Measurements from ENCODE around the gene NRCAM.

NRCAM gene

GRCh38 chr7:108149119-108149518 is 307.1 kb downstream of the NRCAM start:
- no peaks in the 10 kb centered on the region for H3K9me3 ChIP-seq (ENCODE audit: control insufficient read depth, insufficient read depth, low read depth, low read length)
- no peak overlapping the region for H3K4me3 ChIP-seq (ENCODE audit: low read depth, low read length)
- peaks cover 8% of the 10 kb centered on the region for H3K4me1 ChIP-seq (ENCODE audit: control insufficient read depth, insufficient read depth, low read length)
- no peaks in the 10 kb centered on the region for H3K27me3 ChIP-seq (ENCODE audit: control insufficient read depth, insufficient read depth, low read length)
- no peak overlapping the region for H3K27ac ChIP-seq (ENCODE audit: low read depth, low read length)
- no peaks in the 10 kb centered on the region for H3K36me3 ChIP-seq (ENCODE audit: control insufficient read depth, insufficient read depth, low read length)
- no peak overlapping the region for H3K9ac ChIP-seq (ENCODE audit: low read length)

- H3K27ac ChIP-seq (ENCODE audit: low read depth, low read length): no peak overlapping the region
- no peaks in the 10 kb centered on the region for H3K27me3 ChIP-seq (ENCODE audit: control insufficient read depth, insufficient read depth, low read length)
- no peaks in the 10 kb centered on the region for H3K36me3 ChIP-seq (ENCODE audit: control insufficient read depth, insufficient read depth, low read length)
- no peaks in the 10 kb centered on the region for H3K9me3 ChIP-seq (ENCODE audit: control insufficient read depth, insufficient read depth, low read depth, low read length)
- H3K9ac ChIP-seq (ENCODE audit: low read length): no peak overlapping the region
- H3K4me3 ChIP-seq (ENCODE audit: low read depth, low read length): no peak overlapping the region
- H3K4me1 ChIP-seq (ENCODE audit: control insufficient read depth, insufficient read depth, low read length): peaks cover 6% of the 10 kb centered on the region
Measured at GRCh38 chr7:108147031-108147563, 309.1 kb downstream of the NRCAM start.

DNA sequence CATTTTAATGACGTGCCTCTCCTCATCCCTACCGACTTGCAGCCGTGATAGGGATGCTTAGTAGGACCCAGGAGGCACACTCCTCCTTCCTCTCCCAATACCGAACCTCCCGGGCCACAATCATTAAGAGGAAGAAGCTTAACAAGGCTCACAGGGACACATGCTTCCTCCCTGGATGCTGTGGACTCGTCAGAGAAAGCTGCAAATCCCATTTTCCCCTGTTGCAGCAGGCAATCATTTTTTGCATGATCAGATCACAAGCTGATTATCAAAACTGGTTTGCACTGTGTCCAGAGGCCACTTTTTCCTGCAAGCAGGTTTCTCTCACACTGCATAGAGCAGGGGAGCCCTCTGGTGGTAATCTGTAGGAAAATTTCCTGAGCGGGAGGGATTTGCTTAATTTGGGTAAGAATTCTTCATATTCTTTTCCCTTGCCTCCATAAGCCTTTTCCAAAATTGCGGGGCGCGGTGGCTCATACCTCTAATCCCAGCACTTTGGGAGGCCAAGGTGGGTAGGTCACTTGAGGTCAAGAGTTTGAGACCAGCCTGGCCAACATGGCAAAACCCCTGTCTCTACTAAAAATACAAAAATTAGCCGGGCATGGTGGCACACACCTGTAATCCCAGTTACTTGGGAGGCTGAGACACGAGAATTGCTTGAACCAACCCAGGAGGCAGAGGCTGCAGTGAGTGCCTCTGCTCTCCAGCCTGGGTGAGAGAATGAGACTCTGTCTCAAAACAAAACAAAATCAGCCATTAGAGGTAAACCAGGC is 310.0 kb downstream of the NRCAM start:
- Histone ChIP-seq H3K4me1 (ENCODE audit: control insufficient read depth, insufficient read depth, low read length) (peaks cover 8% of the 10 kb centered on the region), H3K4me3 (ENCODE audit: low read depth, low read length) (peak overlapping the region; percentile 64), H3K27me3 (ENCODE audit: control insufficient read depth, insufficient read depth, low read length) (no peaks in the 10 kb centered on the region), H3K36me3 (ENCODE audit: control insufficient read depth, insufficient read depth, low read length) (no peaks in the 10 kb centered on the region), H3K9ac (ENCODE audit: low read length) (peak overlapping the region; percentile 57), H3K9me3 (ENCODE audit: control insufficient read depth, insufficient read depth, low read depth, low read length) (no peaks in the 10 kb centered on the region), H3K27ac (ENCODE audit: low read depth, low read length) (no peak overlapping the region)

DNA sequence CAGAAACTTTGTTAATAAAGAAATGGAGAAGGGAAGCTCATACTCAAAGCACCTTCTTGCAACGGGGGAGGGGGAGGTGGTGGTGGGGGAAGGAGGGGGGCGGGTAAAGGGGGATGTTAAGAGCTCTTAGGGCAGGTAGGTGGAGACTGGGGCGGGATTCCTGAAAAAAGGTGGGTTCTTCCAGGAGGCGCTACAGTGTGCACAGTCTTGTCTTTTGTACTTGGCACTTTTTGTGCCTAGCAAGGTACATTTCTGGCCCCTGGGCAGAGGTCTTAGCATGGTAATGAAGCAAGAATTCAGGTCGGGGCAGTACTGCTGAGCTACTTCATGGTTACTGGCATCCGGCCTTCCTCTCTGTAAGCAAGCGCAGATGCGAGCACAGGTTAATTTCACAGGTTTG is 310.8 kb downstream of the NRCAM start:
- Histone ChIP-seq H3K4me3 (ENCODE audit: low read depth, low read length) (peak overlapping the region; percentile 64; the same call in 1 of the 2 replicates), H3K27me3 (ENCODE audit: control insufficient read depth, insufficient read depth, low read length) (no peaks in the 10 kb centered on the region), H3K9ac (ENCODE audit: low read length) (no peak overlapping the region), H3K27ac (ENCODE audit: low read depth, low read length) (no peak overlapping the region), H3K9me3 (ENCODE audit: control insufficient read depth, insufficient read depth, low read depth, low read length) (no peaks in the 10 kb centered on the region), H3K4me1 (ENCODE audit: control insufficient read depth, insufficient read depth, low read length) (peaks cover 8% of the 10 kb centered on the region), H3K36me3 (ENCODE audit: control insufficient read depth, insufficient read depth, low read length) (no peaks in the 10 kb centered on the region)

GRCh38 chr7:108144931-108145330 is 311.3 kb downstream of the NRCAM start:
- H3K4me1 ChIP-seq (ENCODE audit: control insufficient read depth, insufficient read depth, low read length): peaks cover 8% of the 10 kb centered on the region
- no peaks in the 10 kb centered on the region for H3K27me3 ChIP-seq (ENCODE audit: control insufficient read depth, insufficient read depth, low read length)
- H3K4me3 ChIP-seq (ENCODE audit: low read depth, low read length): no peak overlapping the region
- no peak overlapping the region for H3K9ac ChIP-seq (ENCODE audit: low read length)
- no peaks in the 10 kb centered on the region for H3K36me3 ChIP-seq (ENCODE audit: control insufficient read depth, insufficient read depth, low read length)
- H3K27ac ChIP-seq (ENCODE audit: low read depth, low read length): no peak overlapping the region
- H3K9me3 ChIP-seq (ENCODE audit: control insufficient read depth, insufficient read depth, low read depth, low read length): no peaks in the 10 kb centered on the region

DNA sequence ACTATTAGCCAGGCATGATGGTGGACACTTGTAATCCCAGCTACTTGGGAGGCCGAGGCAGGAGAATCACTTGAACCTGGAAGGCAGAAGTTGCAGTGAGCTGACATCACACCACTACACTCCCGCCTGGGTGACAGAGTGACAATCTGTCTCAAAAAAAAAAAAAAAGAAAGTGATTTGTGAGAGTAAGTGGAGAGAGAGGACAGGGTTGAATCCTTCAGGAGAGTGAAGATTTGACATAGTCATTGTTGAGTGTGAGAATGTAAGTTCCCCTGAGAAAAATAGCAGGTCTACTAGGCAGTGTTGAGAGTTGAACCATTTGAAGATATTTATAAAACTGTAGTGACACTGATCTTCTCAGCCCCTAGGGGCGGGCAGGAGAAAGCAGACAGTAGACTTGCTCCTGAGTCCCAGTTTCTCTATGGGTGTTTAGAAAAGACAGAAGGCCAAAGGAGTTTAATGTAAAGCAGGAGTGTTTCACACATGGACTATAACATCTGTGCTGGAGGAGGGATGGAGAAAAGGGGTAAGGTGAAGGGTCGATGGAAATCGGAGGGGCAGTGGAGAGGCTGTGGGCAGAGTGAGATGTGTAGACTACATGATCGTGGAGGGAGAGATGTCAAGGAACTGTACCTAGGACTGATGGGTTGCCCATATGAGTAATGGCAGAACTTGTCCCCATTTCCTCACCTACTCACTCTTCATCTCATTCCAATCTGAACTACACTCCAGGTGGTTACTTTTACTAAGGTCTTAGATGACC is 312.4 kb downstream of the NRCAM start:
- Histone ChIP-seq H3K27me3 (ENCODE audit: control insufficient read depth, insufficient read depth, low read length) (no peaks in the 10 kb centered on the region), H3K9ac (ENCODE audit: low read length) (no peak overlapping the region), H3K9me3 (ENCODE audit: control insufficient read depth, insufficient read depth, low read depth, low read length) (no peaks in the 10 kb centered on the region), H3K36me3 (ENCODE audit: control insufficient read depth, insufficient read depth, low read length) (no peaks in the 10 kb centered on the region), H3K27ac (ENCODE audit: low read depth, low read length) (no peak overlapping the region), H3K4me1 (ENCODE audit: control insufficient read depth, insufficient read depth, low read length) (peaks cover 8% of the 10 kb centered on the region), H3K4me3 (ENCODE audit: low read depth, low read length) (no peak overlapping the region)

DNA sequence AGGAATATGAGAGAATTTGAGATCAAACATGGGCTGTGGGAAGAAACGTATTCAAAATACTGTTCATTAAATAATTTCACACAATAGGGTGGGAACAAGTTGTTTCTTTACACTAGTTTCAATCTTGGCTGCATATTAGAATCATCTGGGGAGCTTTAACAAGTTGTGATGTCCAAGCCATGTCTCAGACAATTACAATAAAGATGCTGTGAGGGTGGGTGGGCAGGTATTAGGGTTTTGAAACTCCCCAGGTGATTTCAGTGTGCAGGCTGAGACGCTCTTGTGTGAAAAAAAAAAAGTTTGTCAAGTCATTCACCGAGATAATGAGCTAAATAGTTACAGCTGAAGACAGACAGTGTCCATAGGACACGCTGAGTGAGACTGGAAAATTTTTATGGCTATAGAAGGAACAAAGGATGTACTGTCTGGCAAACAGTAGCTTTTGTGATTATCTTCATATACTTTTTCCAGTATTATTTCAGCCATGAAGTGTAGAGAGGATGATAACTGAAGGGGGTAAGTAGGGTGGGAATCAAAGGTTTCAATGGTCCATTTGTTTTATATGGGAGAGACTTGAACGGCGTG is 313.5 kb downstream of the NRCAM start:
- no peaks in the 10 kb centered on the region for H3K9me3 ChIP-seq (ENCODE audit: control insufficient read depth, insufficient read depth, low read depth, low read length)
- no peak overlapping the region for H3K4me3 ChIP-seq (ENCODE audit: low read depth, low read length)
- H3K27me3 ChIP-seq (ENCODE audit: control insufficient read depth, insufficient read depth, low read length): no peaks in the 10 kb centered on the region
- H3K4me1 ChIP-seq (ENCODE audit: control insufficient read depth, insufficient read depth, low read length): peaks cover 8% of the 10 kb centered on the region
- H3K27ac ChIP-seq (ENCODE audit: low read depth, low read length): no peak overlapping the region
- no peaks in the 10 kb centered on the region for H3K36me3 ChIP-seq (ENCODE audit: control insufficient read depth, insufficient read depth, low read length)
- no peak overlapping the region for H3K9ac ChIP-seq (ENCODE audit: low read length)

DNA sequence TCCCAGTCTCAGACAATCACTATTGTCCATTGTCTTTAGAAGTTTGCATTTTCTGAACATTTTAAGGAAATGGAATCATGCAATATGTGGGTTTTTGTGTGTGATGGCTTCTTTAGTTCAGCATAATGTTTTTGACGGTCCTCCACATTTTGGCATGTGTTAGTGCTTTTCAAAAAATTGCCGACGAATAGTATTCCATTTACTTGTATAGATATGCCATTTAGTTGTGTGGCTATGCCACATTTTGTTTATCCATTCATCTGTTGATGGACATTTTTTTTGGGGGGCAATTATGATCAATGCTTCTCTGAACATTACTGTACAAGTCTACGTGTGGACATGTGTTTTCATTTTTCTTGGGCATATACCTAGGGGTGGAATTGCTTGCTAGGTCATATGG is 314.1 kb downstream of the NRCAM start:
- no peak overlapping the region for H3K4me3 ChIP-seq (ENCODE audit: low read depth, low read length)
- peaks cover 8% of the 10 kb centered on the region for H3K4me1 ChIP-seq (ENCODE audit: control insufficient read depth, insufficient read depth, low read length)
- H3K27me3 ChIP-seq (ENCODE audit: control insufficient read depth, insufficient read depth, low read length): no peaks in the 10 kb centered on the region
- H3K27ac ChIP-seq (ENCODE audit: low read depth, low read length): no peak overlapping the region
- H3K9me3 ChIP-seq (ENCODE audit: control insufficient read depth, insufficient read depth, low read depth, low read length): 0 out of 2 replicates have a peak, but pooled peaks cover 3% of the 10 kb centered on the region
- no peak overlapping the region for H3K9ac ChIP-seq (ENCODE audit: low read length)
- H3K36me3 ChIP-seq (ENCODE audit: control insufficient read depth, insufficient read depth, low read length): no peaks in the 10 kb centered on the region

DNA sequence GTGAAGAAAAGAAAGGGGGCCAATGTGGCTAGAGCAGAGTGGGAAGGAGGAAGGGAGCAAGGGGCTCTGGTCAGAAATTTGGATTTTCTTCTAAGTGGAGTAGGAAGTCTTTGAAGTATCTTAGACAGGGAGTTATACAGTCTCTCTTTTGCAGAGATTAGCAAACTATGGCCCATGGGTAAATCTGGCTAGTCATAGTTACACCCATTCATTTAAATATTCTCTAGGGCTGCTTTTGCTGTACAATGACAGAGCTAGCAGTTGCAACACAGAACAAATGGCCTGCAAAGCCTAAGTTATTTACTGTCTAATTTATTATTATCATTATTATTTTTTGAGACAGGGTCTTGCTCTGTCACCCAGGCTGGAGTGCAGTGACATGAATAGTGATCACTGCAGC is 315.6 kb downstream of the NRCAM start:
- 0 out of 2 replicates have a peak, but pooled peaks cover 6% of the 10 kb centered on the region for H3K9me3 ChIP-seq (ENCODE audit: control insufficient read depth, insufficient read depth, low read depth, low read length)
- peaks cover 7% of the 10 kb centered on the region for H3K4me1 ChIP-seq (ENCODE audit: control insufficient read depth, insufficient read depth, low read length)
- no peak overlapping the region for H3K4me3 ChIP-seq (ENCODE audit: low read depth, low read length)
- no peaks in the 10 kb centered on the region for H3K36me3 ChIP-seq (ENCODE audit: control insufficient read depth, insufficient read depth, low read length)
- H3K9ac ChIP-seq (ENCODE audit: low read length): no peak overlapping the region
- H3K27ac ChIP-seq (ENCODE audit: low read depth, low read length): no peak overlapping the region
- H3K27me3 ChIP-seq (ENCODE audit: control insufficient read depth, insufficient read depth, low read length): no peaks in the 10 kb centered on the region

DNA sequence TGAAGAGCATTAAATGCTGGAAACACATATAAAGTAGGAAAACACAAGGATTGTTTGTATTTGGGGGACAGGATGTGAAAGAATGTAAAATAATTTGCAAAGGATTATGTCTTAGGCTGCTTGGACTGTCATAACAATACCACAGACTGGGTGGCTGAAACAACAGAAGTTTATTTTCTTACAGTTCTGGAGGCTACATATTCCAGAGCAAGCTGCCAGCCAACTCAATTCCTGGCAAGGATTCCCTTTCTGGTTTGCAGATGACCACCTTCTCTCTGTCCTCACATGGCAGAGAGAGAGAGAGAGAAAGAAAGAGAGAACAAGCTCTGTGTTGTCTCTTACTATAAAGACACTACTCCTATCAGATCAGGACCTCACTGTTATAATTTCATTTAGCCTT is 317.3 kb downstream of the NRCAM start:
- Histone ChIP-seq H3K36me3 (ENCODE audit: control insufficient read depth, insufficient read depth, low read length) (no peaks in the 10 kb centered on the region), H3K9me3 (ENCODE audit: control insufficient read depth, insufficient read depth, low read depth, low read length) (0 out of 2 replicates have a peak, but pooled peaks cover 6% of the 10 kb centered on the region), H3K9ac (ENCODE audit: low read length) (no peak overlapping the region), H3K27me3 (ENCODE audit: control insufficient read depth, insufficient read depth, low read length) (no peaks in the 10 kb centered on the region), H3K4me1 (ENCODE audit: control insufficient read depth, insufficient read depth, low read length) (peaks cover 3% of the 10 kb centered on the region; the same call in 1 of the 2 replicates), H3K27ac (ENCODE audit: low read depth, low read length) (no peak overlapping the region), H3K4me3 (ENCODE audit: low read depth, low read length) (no peak overlapping the region)

- H3K27me3 ChIP-seq (ENCODE audit: control insufficient read depth, insufficient read depth, low read length): no peaks in the 10 kb centered on the region
- peaks cover 4% of the 10 kb centered on the region; the same call in 1 of the 2 replicates for H3K4me1 ChIP-seq (ENCODE audit: control insufficient read depth, insufficient read depth, low read length)
- H3K4me3 ChIP-seq (ENCODE audit: low read depth, low read length): no peak overlapping the region
Measured at GRCh38 chr7:108137993-108138392, 318.2 kb downstream of the NRCAM start.

More at GRCh38 chr7:108137993-108138392, 318.2 kb downstream of the NRCAM start:
- H3K9me3 ChIP-seq (ENCODE audit: control insufficient read depth, insufficient read depth, low read depth, low read length): 0 out of 2 replicates have a peak, but pooled peaks cover 6% of the 10 kb centered on the region
- no peak overlapping the region for H3K27ac ChIP-seq (ENCODE audit: low read depth, low read length)
- H3K36me3 ChIP-seq (ENCODE audit: control insufficient read depth, insufficient read depth, low read length): no peaks in the 10 kb centered on the region
- H3K9ac ChIP-seq (ENCODE audit: low read length): no peak overlapping the region
